H1 (cell line): ENCODE measurements around the gene VPS13A. TPM values are rescaled to one million over a fixed set of nuclear protein-coding genes. Genes with fewer than 3 reads are reported as not detected.

ENCODE experiments used
- CTCF ChIA-PET: fragments of 300-600 bp; sonication (Branson Sonifier 250); formaldehyde crosslinking; loops from one replicate; lab custom pipeline; 2021; ENCODE audit not compliant: partially characterized antibody; lab: Charles Lee
- POLR2A ChIA-PET: fragments of 300-600 bp; sonication (Branson Sonifier 250); formaldehyde crosslinking; loops from one replicate; lab custom pipeline; 2021; ENCODE audit warnings: inconsistent platforms; ENCODE audit not compliant: partially characterized antibody; lab: Charles Lee
- DNase-seq, 2 experiments: peaks; one replicate each; pipeline versions ENCODE4 v3.0.0 to v3.0.0-alpha.2; 2010 to 2022; ENCODE audit warnings: low spot score in 2 of 2, low read depth in 1 of 2, mixed read lengths in 1 of 2
- FAIRE-seq: peaks from 2 replicates; lab custom pipeline; 2011; peaks lifted over from hg19 to GRCh38; lab: Jason Lieb, UNC
- H2AFZ ChIP-seq: 2 replicates; pipeline ENCODE4 v1.8.1; 2012; ENCODE audit warnings: low read length, inconsistent platforms
- H2AK5ac ChIP-seq: 2 replicates; pipeline ENCODE4 v1.6.1; 2013; ENCODE audit warnings: low read depth, low read length
- H2BK120ac ChIP-seq: replicated peaks from 2 replicates; pipeline ENCODE3; 2013; ENCODE audit warnings: low read depth, low read length, inconsistent platforms
- H2BK12ac ChIP-seq: 2 replicates; pipeline ENCODE4 v1.6.1; 2013; ENCODE audit warnings: low read depth, low read length
- H2BK15ac ChIP-seq: 2 replicates; pipeline ENCODE4 v1.6.1; 2013; ENCODE audit warnings: low read length
- H2BK20ac ChIP-seq: 2 replicates; pipeline ENCODE4 v1.6.1; 2013; ENCODE audit warnings: low read length
- H2BK5ac ChIP-seq: 2 replicates; pipeline ENCODE4 v1.6.1; 2013; ENCODE audit warnings: low read depth, low read length
- H3K14ac ChIP-seq: 2 replicates; pipeline ENCODE4 v1.6.1; 2013; ENCODE audit warnings: inconsistent platforms; ENCODE audit not compliant: insufficient read length
- H3K18ac ChIP-seq: 2 replicates; pipeline ENCODE4 v1.6.1; 2013; ENCODE audit warnings: low read length; ENCODE audit errors: extremely low read depth
- H3K23ac ChIP-seq: 2 replicates; pipeline ENCODE4 v1.6.1; 2013; ENCODE audit warnings: inconsistent platforms; ENCODE audit not compliant: insufficient read length
- H3K23me2 ChIP-seq: 2 replicates; pipeline ENCODE4 v1.6.1; 2013; ENCODE audit warnings: low read depth, low read length
- H3K27ac ChIP-seq: 2 replicates; pipeline ENCODE4 v1.6.1; 2011; ENCODE audit warnings: low read depth, low read length, inconsistent platforms
- H3K27me3 ChIP-seq, 4 experiments: replicated peaks in 1 of 4; 1 replicate in 1 of 4; 2 replicates in 3 of 4; pipeline versions ENCODE4 v1.6.1 to v1.8.1; 2011 to 2013; ENCODE audit warnings: low read length in 3 of 4, mild to moderate bottlenecking in 3 of 4, inconsistent platforms in 2 of 4, mixed read lengths in 2 of 4, moderate library complexity in 1 of 4; ENCODE audit not compliant: control insufficient read depth in 3 of 4, insufficient read depth in 3 of 4; ENCODE audit errors: extremely low read depth in 1 of 4
- H3K36me3 ChIP-seq, 4 experiments: 2 replicates each; pipeline versions ENCODE4 v1.6.1 to v1.8.1; 2011 to 2013; ENCODE audit warnings: mild to moderate bottlenecking in 4 of 4, low read length in 3 of 4, moderate library complexity in 2 of 4, control low read depth in 1 of 4, inconsistent platforms in 1 of 4; ENCODE audit not compliant: insufficient read depth in 4 of 4, control insufficient read depth in 2 of 4
- H3K4ac ChIP-seq: replicated peaks from 2 replicates; pipeline ENCODE3; 2013; ENCODE audit warnings: low read length, low read depth, mixed read lengths, inconsistent platforms; ENCODE audit not compliant: insufficient read length
- H3K4me1 ChIP-seq, 4 experiments: replicated peaks in 1 of 4; 1 replicate in 1 of 4; 2 replicates in 3 of 4; pipeline versions ENCODE4 v1.6.1 to v1.8.1; 2011 to 2013; ENCODE audit warnings: low read length in 3 of 4, inconsistent platforms in 2 of 4, mixed read lengths in 1 of 4; ENCODE audit not compliant: insufficient read depth in 4 of 4, control insufficient read depth in 3 of 4
- H3K4me2 ChIP-seq, 2 experiments: 2 replicates each; pipeline versions ENCODE4 v1.6.1 to v1.8.1; 2011 to 2013; ENCODE audit warnings: low read depth in 2 of 2, low read length in 2 of 2, control low read depth in 1 of 2, inconsistent platforms in 1 of 2, mild to moderate bottlenecking in 1 of 2; ENCODE audit not compliant: insufficient read depth in 1 of 2
- H3K4me3 ChIP-seq, 4 experiments: fragments of 200-600, 300-600 bp in 1 of 4; sonication (generic), shearing (Covaris generic), sonication (Bioruptor Twin) in 1 of 4; 2 replicates each; pipeline versions ENCODE4 v1.5.1 to v1.8.1; 2011 to 2016; ENCODE audit warnings: low read length in 4 of 4, low read depth in 3 of 4, control low read depth in 2 of 4, inconsistent platforms in 2 of 4, mild to moderate bottlenecking in 2 of 4, mixed read lengths in 1 of 4, moderate library complexity in 1 of 4; ENCODE audit not compliant: insufficient read depth in 2 of 4; ENCODE audit errors: extremely low read depth in 1 of 4
- H3K56ac ChIP-seq: replicated peaks from 2 replicates; pipeline ENCODE3; 2013; ENCODE audit warnings: low read depth, mild to moderate bottlenecking, mixed read lengths, low read length, inconsistent platforms; ENCODE audit not compliant: insufficient read length
- H3K79me1 ChIP-seq: 2 replicates; pipeline ENCODE4 v1.6.1; 2013; ENCODE audit warnings: low read depth, low read length, control low read depth
- H3K79me2 ChIP-seq, 2 experiments: 2 replicates each; pipeline versions ENCODE4 v1.6.1 to v1.8.1; 2012 to 2013; ENCODE audit warnings: low read length in 2 of 2, mild to moderate bottlenecking in 2 of 2, inconsistent platforms in 1 of 2; ENCODE audit not compliant: insufficient read depth in 2 of 2, control insufficient read depth in 1 of 2
- H3K9ac ChIP-seq, 4 experiments: replicated peaks in 1 of 4; 1 replicate in 1 of 4; 2 replicates in 3 of 4; pipeline versions ENCODE4 v1.6.1 to v1.8.1; 2011 to 2013; ENCODE audit warnings: low read depth in 3 of 4, low read length in 3 of 4, control low read depth in 2 of 4, mild to moderate bottlenecking in 2 of 4, moderate library complexity in 2 of 4, inconsistent platforms in 1 of 4; ENCODE audit errors: extremely low read depth in 1 of 4
- H3K9me3 ChIP-seq, 2 experiments: 2 replicates each; pipeline versions ENCODE4 v1.6.1 to v1.8.1; 2012 to 2013; ENCODE audit warnings: mild to moderate bottlenecking in 2 of 2, moderate library complexity in 2 of 2, control low read depth in 1 of 2, inconsistent platforms in 1 of 2, low read depth in 1 of 2, low read length in 1 of 2, mixed read lengths in 1 of 2; ENCODE audit not compliant: insufficient read depth in 2 of 2
- H4K20me1 ChIP-seq, 2 experiments: replicated peaks in 1 of 2; 2 replicates each; pipeline versions ENCODE3 to v1.8.1; 2011 to 2013; ENCODE audit warnings: inconsistent platforms in 2 of 2, low read length in 2 of 2, mild to moderate bottlenecking in 1 of 2; ENCODE audit not compliant: insufficient read depth in 2 of 2, control insufficient read depth in 1 of 2
- H4K5ac ChIP-seq: 2 replicates; pipeline ENCODE4 v1.6.1; 2013; ENCODE audit warnings: low read length, low read depth, mixed read lengths, inconsistent platforms; ENCODE audit not compliant: insufficient read length
- H4K8ac ChIP-seq: 2 replicates; pipeline ENCODE4 v1.8.0; 2013; ENCODE audit warnings: mild to moderate bottlenecking, moderate library complexity, low read length, inconsistent platforms; ENCODE audit not compliant: insufficient read depth; ENCODE audit errors: extremely low read depth
- H4K91ac ChIP-seq: replicated peaks from 2 replicates; pipeline ENCODE3; 2013; ENCODE audit warnings: low read length, mixed read lengths, inconsistent platforms; ENCODE audit not compliant: insufficient read length
- JUN ChIP-seq: IDR thresholded peaks from 2 replicates; pipeline ENCODE4 v1.6.1; 2011; ENCODE audit warnings: low read depth, mild to moderate bottlenecking, improper control_type of control experiment, low read length
- POLR2A ChIP-seq, 2 experiments: IDR thresholded peaks; 1 replicate in 1 of 2; 2 replicates in 1 of 2; pipeline ENCODE4 v1.6.1; 2011; ENCODE audit warnings: low read depth in 2 of 2, low read length in 2 of 2, mild to moderate bottlenecking in 2 of 2; ENCODE audit errors: control extremely low read depth in 1 of 2
- polyA plus RNA-seq, 7 experiments: library from polyadenylated mRNA; depleted of rRNA in 3 of 7; stranded (reverse) in 5 of 7; unstranded in 2 of 7; fragments of >200 nt in 5 of 7; fragments of 200-250 nt in 2 of 7; gene quantifications; 1 replicate in 5 of 7; 2 replicates in 1 of 7; 4 replicates in 1 of 7; pipeline versions ENCODE4 v1.2.1 to v1.2.3, GENCODE V29; 2011 to 2013; ENCODE audit warnings: missing spikeins in 2 of 7, mixed read lengths in 2 of 7
- total RNA-seq: library from RNA; stranded (reverse); fragmentation: NEBNext Ultra II Directional; extraction: Animal tissue kit (Norgen Biotek cat#: 25700); gene quantifications from 2 replicates; pipeline ENCODE4 v1.2.1, GENCODE V29; 2021
- TF ChIP-seq, protein P1 (sequence below): IDR thresholded peaks from 2 replicates; pipeline ENCODE4 v1.6.1; 2012; ENCODE audit warnings: inconsistent platforms

VPS13A gene
- total and polyA plus RNA-seq, 2 of the 8 experiments (the other 6 are each of a cell fraction or from before 2014, with no cell fraction given) = 6.0 to 36.5 TPM

- Histone ChIP-seq H2BK12ac (no peak overlapping the region), H3K27me3 (no peaks in the 10 kb centered on the region), H3K9ac (no peak overlapping the region), H2BK15ac (no peak overlapping the region), H2AFZ (no peak overlapping the region), H3K79me2 (no peaks in the 10 kb centered on the region), H4K8ac (no peak overlapping the region), H3K14ac (no peak overlapping the region), H3K4ac (no peak overlapping the region), H3K56ac (no peak overlapping the region), H3K18ac (no peak overlapping the region), H3K9me3 (no peaks in the 10 kb centered on the region), H3K23me2 (no peaks in the 10 kb centered on the region), H3K4me2 (no peak overlapping the region), H4K20me1 (no peaks in the 10 kb centered on the region), H2BK5ac (no peak overlapping the region), H3K4me3 (no peak overlapping the region), H4K91ac (no peak overlapping the region), H2BK120ac (no peak overlapping the region), H2BK20ac (no peak overlapping the region), H2AK5ac (no peak overlapping the region), H3K36me3 (peaks cover 0 to 3% (median 0%) of the 10 kb centered on the region in 4 experiments; a peak in 1 of 8 replicates), H3K79me1 (no peaks in the 10 kb centered on the region), H3K27ac (no peak overlapping the region), H3K23ac (no peak overlapping the region), H4K5ac (no peak overlapping the region), H3K4me1 (no peaks in the 10 kb centered on the region)
- ChIA-PET POLR2A (no interaction called here), CTCF (interaction anchor here (1.1 to 1.6 kb wide), 4 partner anchors 14 to 376 kb away, joined by 3 to 8 read pairs (median 3); no protein-coding TSS in a partner anchor)
- TF ChIP-seq JUN (no peak), POLR2A (IDR thresholded peaks at IDR 0.05; ENCODE audit: control extremely low read depth in 1 of 2, low read depth in 2 of 2, low read length in 2 of 2) (no peak)
- TF ChIP-seq, protein P1, sequence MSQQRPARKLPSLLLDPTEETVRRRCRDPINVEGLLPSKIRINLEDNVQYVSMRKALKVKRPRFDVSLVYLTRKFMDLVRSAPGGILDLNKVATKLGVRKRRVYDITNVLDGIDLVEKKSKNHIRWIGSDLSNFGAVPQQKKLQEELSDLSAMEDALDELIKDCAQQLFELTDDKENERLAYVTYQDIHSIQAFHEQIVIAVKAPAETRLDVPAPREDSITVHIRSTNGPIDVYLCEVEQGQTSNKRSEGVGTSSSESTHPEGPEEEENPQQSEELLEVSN = no peak
- DNase-seq (no peak), FAIRE-seq (no peak)
Measured at GRCh38 chr9:77418226-77418625, 240.9 kb downstream of the VPS13A start.
